HPDE6-E6E7 (cell line): Measurements from ENCODE around the gene ABCC1.
"Not testable (repeated sequence)": the region's sequence is repeated elsewhere in the genome, so short reads cannot be mapped to it uniquely, and the experiment has no call there.

Source experiments
- DNase-seq: peaks from one replicate; pipeline ENCODE4 v3.0.0; 2011; ENCODE audit warnings: missing footprints; ENCODE audit errors: extremely low spot score

ABCC1 gene

GRCh38 chr16:16185095-16185494, 235.7 kb downstream of the ABCC1 start:
- DNase-seq: no peak

GRCh38 chr16:16186820-16187219, 237.4 kb downstream of the ABCC1 start:
- DNase-seq: no peak

GRCh38 chr16:16188827-16189226, 239.4 kb downstream of the ABCC1 start:
- DNase-seq: no peak

GRCh38 chr16:16189842-16190241, 240.4 kb downstream of the ABCC1 start:
- DNase-seq: no peak

- DNase-seq: no peak
Measured at GRCh38 chr16:16190546-16190945, 241.1 kb downstream of the ABCC1 start.

GRCh38 chr16:16190966-16191365, 241.6 kb downstream of the ABCC1 start:
- not testable (repeated sequence) for DNase-seq

- DNase-seq: no peak
Measured at GRCh38 chr16:16191493-16192167, 242.2 kb downstream of the ABCC1 start.
